Kidney (tissue), 14 donors: ENCODE results near the gene WASF2. TPM values are rescaled to one million over a fixed set of nuclear protein-coding genes. Genes with fewer than 3 reads are reported as not detected.

Experiments used
- DNase-seq, 5 donors: peaks; one replicate each; pipeline ENCODE4 v3.0.0-alpha.2; 2013 to 2020
- FAIRE-seq: peaks from 2 replicates; lab custom pipeline; 2012; peaks lifted over from hg19 to GRCh38; lab: Jason Lieb, UNC
- H3K27ac ChIP-seq, 2 donors: one replicate each; pipeline ENCODE4 v1.7.0; 2013; ENCODE audit warnings: low read depth in 2 of 2, low read length in 2 of 2, inconsistent platforms in 1 of 2
- H3K27me3 ChIP-seq: one replicate; pipeline ENCODE4 v1.7.1; 2013; ENCODE audit warnings: low read length, inconsistent platforms; ENCODE audit not compliant: control insufficient read depth, insufficient read depth
- H3K36me3 ChIP-seq, 3 donors: one replicate each; pipeline versions ENCODE4 v1.7.0 to v1.7.1; 2013; ENCODE audit warnings: low read length in 3 of 3, control low read depth in 1 of 3, inconsistent platforms in 1 of 3; ENCODE audit not compliant: insufficient read depth in 3 of 3, control insufficient read depth in 2 of 3
- H3K4me1 ChIP-seq, 3 donors: one replicate each; pipeline versions ENCODE4 v1.7.0 to v1.7.1; 2013; ENCODE audit warnings: low read length in 3 of 3, inconsistent platforms in 1 of 3, low read depth in 1 of 3; ENCODE audit not compliant: control insufficient read depth in 2 of 3, insufficient read depth in 2 of 3
- H3K4me3 ChIP-seq, 3 donors: one replicate each; pipeline versions ENCODE4 v1.7.0 to v1.8.1; 2013; ENCODE audit warnings: low read length in 3 of 3, control low read depth in 1 of 3, inconsistent platforms in 1 of 3
- H3K9ac ChIP-seq, 3 donors: one replicate each; pipeline versions ENCODE4 v1.7.0 to v1.7.1; 2013; ENCODE audit warnings: low read length in 3 of 3, control low read depth in 1 of 3, inconsistent platforms in 1 of 3
- H3K9me3 ChIP-seq, 3 donors: one replicate each; pipeline versions ENCODE4 v1.7.0 to v1.7.1; 2013; ENCODE audit warnings: low read length in 3 of 3, control low read depth in 1 of 3, inconsistent platforms in 1 of 3; ENCODE audit not compliant: control insufficient read depth in 2 of 3, insufficient read depth in 1 of 3
- intact Hi-C: fragments of 100-400 bp; cut with DNase I; formaldehyde crosslinking; loops from one replicate; pipeline ENCODE4 v1.11.1; 2022
- polyA plus RNA-seq: library from polyadenylated mRNA; stranded (reverse); fragments of 350-450 nt; fragmentation: Illumina TruSeq; extraction: RNeasy Lipid Tissue Mini Kit (QIAGEN cat#74804); gene quantifications from one replicate; pipeline ENCODE4 v1.2.3, GENCODE V29; 2014; ENCODE audit warnings: low read depth, low replicate concordance; ENCODE audit not compliant: insufficient read depth
- total RNA-seq: library from RNA; stranded (reverse); fragmentation: NEBNext Ultra II Directional; extraction: Animal tissue kit (Norgen Biotek cat#: 25700); gene quantifications from one replicate; pipeline ENCODE4 v1.2.1, GENCODE V29; 2021
- TF ChIP-seq, protein P1 (sequence below): IDR thresholded peaks from 3 replicates; pipeline ENCODE4 v1.5.1; 2012; ENCODE audit warnings: mild to moderate bottlenecking, moderate library complexity, borderline replicate concordance; ENCODE audit not compliant: insufficient read depth; ENCODE audit errors: extremely low read depth
- donor health status: control.
- donor health status: control.
- donor health status: control.
- donor health status: control.
- donor health status: control.
- donor health status: DM: yes; HTN: yes; CAD: no.
- donor health status: Normal renal cell carcinoma (clear cell type).

Gene WASF2
- total and polyA plus RNA-seq, 2 donors from 2014 or later = 23.9 to 159 TPM

- Histone ChIP-seq H3K9me3 (no peaks in the 10 kb centered on the region), H3K27me3 (no peaks in the 10 kb centered on the region), H3K9ac (no peak overlapping the region), H3K36me3 (no peaks in the 10 kb centered on the region), H3K4me1 (peaks cover 0 to 5% (median 0%) of the 10 kb centered on the region in 3 donors), H3K27ac (no peak overlapping the region), H3K4me3 (no peak overlapping the region)
- intact Hi-C loops = no loop called here
- DNase-seq = no peak
- TF ChIP-seq, protein P1, sequence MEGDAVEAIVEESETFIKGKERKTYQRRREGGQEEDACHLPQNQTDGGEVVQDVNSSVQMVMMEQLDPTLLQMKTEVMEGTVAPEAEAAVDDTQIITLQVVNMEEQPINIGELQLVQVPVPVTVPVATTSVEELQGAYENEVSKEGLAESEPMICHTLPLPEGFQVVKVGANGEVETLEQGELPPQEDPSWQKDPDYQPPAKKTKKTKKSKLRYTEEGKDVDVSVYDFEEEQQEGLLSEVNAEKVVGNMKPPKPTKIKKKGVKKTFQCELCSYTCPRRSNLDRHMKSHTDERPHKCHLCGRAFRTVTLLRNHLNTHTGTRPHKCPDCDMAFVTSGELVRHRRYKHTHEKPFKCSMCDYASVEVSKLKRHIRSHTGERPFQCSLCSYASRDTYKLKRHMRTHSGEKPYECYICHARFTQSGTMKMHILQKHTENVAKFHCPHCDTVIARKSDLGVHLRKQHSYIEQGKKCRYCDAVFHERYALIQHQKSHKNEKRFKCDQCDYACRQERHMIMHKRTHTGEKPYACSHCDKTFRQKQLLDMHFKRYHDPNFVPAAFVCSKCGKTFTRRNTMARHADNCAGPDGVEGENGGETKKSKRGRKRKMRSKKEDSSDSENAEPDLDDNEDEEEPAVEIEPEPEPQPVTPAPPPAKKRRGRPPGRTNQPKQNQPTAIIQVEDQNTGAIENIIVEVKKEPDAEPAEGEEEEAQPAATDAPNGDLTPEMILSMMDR = no peak
- FAIRE-seq = no peak
These were observed 44.6 kb downstream of the WASF2 start for GRCh38 chr1:27445177-27445936.

GRCh38 chr1:27444632-27445031 lies 45.3 kb downstream of the WASF2 start:
- no peaks in the 10 kb centered on the region for H3K27me3 ChIP-seq
- intact Hi-C loops = no loop called here
- no peak for DNase-seq
- H3K9me3 ChIP-seq = no peaks in the 10 kb centered on the region
- H3K36me3 ChIP-seq = no peaks in the 10 kb centered on the region
- no peak overlapping the region for H3K27ac ChIP-seq
- FAIRE-seq = no peak
- H3K9ac ChIP-seq = no peak overlapping the region
- TF ChIP-seq, protein P1 = no peak
- H3K4me3 ChIP-seq = no peak overlapping the region
- H3K4me1 ChIP-seq = peaks cover 0 to 5% (median 0%) of the 10 kb centered on the region in 3 donors

GRCh38 chr1:27439150-27439549 lies 50.8 kb downstream of the WASF2 start:
- no peaks in the 10 kb centered on the region for H3K9me3 ChIP-seq
- H3K27ac ChIP-seq = peak overlapping the region in 1 of 2 donors; percentile 16
- peaks cover 4 to 29% (median 18%) of the 10 kb centered on the region in 3 donors for H3K4me1 ChIP-seq
- no peak for FAIRE-seq
- intact Hi-C loops = no loop called here
- no peaks in the 10 kb centered on the region for H3K27me3 ChIP-seq
- TF ChIP-seq, protein P1 = no peak
- H3K9ac ChIP-seq = no peak overlapping the region
- H3K4me3 ChIP-seq = no peak overlapping the region
- H3K36me3 ChIP-seq = no peaks in the 10 kb centered on the region
- no peak for DNase-seq
